IMR-90 (cell line): ENCODE results near the gene DUSP7. TPM values are rescaled to one million over a fixed set of nuclear protein-coding genes. Genes with fewer than 3 reads are reported as not detected.

Experiments used
- ATAC-seq: fragments of 200-7000 bp; cut with Tn5 transposase; 2 replicates; pipeline ENCODE4 v1.9.1; 2020; ENCODE audit warnings: low read depth, mild to moderate bottlenecking, moderate library complexity
- BruUV-seq: library from RNA; stranded (reverse); fragments of 400-500 nt; replicated peaks from 2 replicates; lab custom pipeline; 2021; lab: Mats Ljungman, UMichigan
- CTCF ChIA-PET: fragments of 300-600 bp; formaldehyde crosslinking; extraction: SDS; loops from one replicate; lab custom pipeline; 2021; ENCODE audit warnings: antibody characterized with exemption; lab: Yijun Ruan, JAX
- POLR2A ChIA-PET: fragments of 300-600 bp; sonication (Branson Sonifier 250); formaldehyde crosslinking; loops from one replicate; lab custom pipeline; 2022; ENCODE audit warnings: antibody characterized with exemption; ENCODE audit not compliant: unreplicated experiment; lab: Charles Lee
- DNase-seq: peaks from one replicate; pipeline ENCODE4 v3.0.0; 2013
- H2AFZ ChIP-seq: replicated peaks from 2 replicates; pipeline ENCODE3; 2013; ENCODE audit warnings: low read length, mild to moderate bottlenecking; ENCODE audit not compliant: poor library complexity
- H2AK5ac ChIP-seq: 2 replicates; pipeline ENCODE4 v1.6.1; 2013; ENCODE audit warnings: low read depth, low read length, inconsistent platforms
- H2AK9ac ChIP-seq: replicated peaks from 2 replicates; pipeline ENCODE3; 2013; ENCODE audit warnings: mild to moderate bottlenecking, low read depth, low read length, moderate library complexity; ENCODE audit not compliant: poor library complexity
- H2BK120ac ChIP-seq: 2 replicates; pipeline ENCODE4 v1.6.1; 2013; ENCODE audit warnings: low read depth, low read length, inconsistent platforms
- H2BK15ac ChIP-seq: 3 replicates; pipeline ENCODE4 v1.6.1; 2013; ENCODE audit warnings: low read depth, low read length, inconsistent platforms
- H2BK20ac ChIP-seq: 2 replicates; pipeline ENCODE4 v1.6.1; 2013; ENCODE audit warnings: low read depth, mild to moderate bottlenecking, inconsistent platforms, low read length, moderate library complexity
- H2BK5ac ChIP-seq: 2 replicates; pipeline ENCODE4 v1.6.1; 2013; ENCODE audit warnings: mild to moderate bottlenecking, low read depth, low read length, inconsistent platforms; ENCODE audit not compliant: poor library complexity, severe bottlenecking
- H3K14ac ChIP-seq: replicated peaks from 2 replicates; pipeline ENCODE4 v1.6.1; 2013; ENCODE audit warnings: low read depth, low read length, inconsistent platforms
- H3K18ac ChIP-seq: 2 replicates; pipeline ENCODE4 v1.6.1; 2013; ENCODE audit warnings: low read depth, low read length, control low read depth
- H3K23ac ChIP-seq: 2 replicates; pipeline ENCODE4 v1.6.1; 2013; ENCODE audit warnings: low read depth, low read length, inconsistent platforms
- H3K27ac ChIP-seq: 2 replicates; pipeline ENCODE4 v1.5.1; 2013; ENCODE audit warnings: mild to moderate bottlenecking, control low read depth, low read length; ENCODE audit not compliant: insufficient read depth
- H3K27me3 ChIP-seq: 2 replicates; pipeline ENCODE4 v1.6.1; 2013; ENCODE audit warnings: low read length; ENCODE audit not compliant: control insufficient read depth, insufficient read depth
- H3K36me3 ChIP-seq: 2 replicates; pipeline ENCODE4 v1.6.1; 2013; ENCODE audit warnings: low read length, mixed read lengths; ENCODE audit not compliant: control insufficient read depth, insufficient read depth
- H3K4ac ChIP-seq: 2 replicates; pipeline ENCODE4 v1.6.1; 2013; ENCODE audit warnings: low read depth, low read length, inconsistent platforms
- H3K4me1 ChIP-seq: 2 replicates; pipeline ENCODE4 v1.6.1; 2013; ENCODE audit warnings: low read length, mixed read lengths; ENCODE audit not compliant: control insufficient read depth, insufficient read depth
- H3K4me2 ChIP-seq: 2 replicates; pipeline ENCODE4 v1.6.1; 2013; ENCODE audit warnings: low read depth, mild to moderate bottlenecking, control low read depth, low read length, moderate library complexity
- H3K4me3 ChIP-seq: 2 replicates; pipeline ENCODE4 v1.5.1; 2013; ENCODE audit warnings: low read depth, mild to moderate bottlenecking, control low read depth, low read length, moderate library complexity; ENCODE audit not compliant: insufficient read depth
- H3K56ac ChIP-seq: 2 replicates; pipeline ENCODE4 v1.6.1; 2013; ENCODE audit warnings: low read length, inconsistent platforms; ENCODE audit not compliant: insufficient read depth; ENCODE audit errors: extremely low read depth
- H3K79me1 ChIP-seq, 2 experiments: 2 replicates each; pipeline ENCODE4 v1.6.1; 2013; ENCODE audit warnings: low read length in 2 of 2, inconsistent platforms in 1 of 2, low read depth in 1 of 2
- H3K9ac ChIP-seq: 2 replicates; pipeline ENCODE4 v1.6.1; 2013; ENCODE audit warnings: low read depth, low read length, control low read depth
- H3K9me1 ChIP-seq: 2 replicates; pipeline ENCODE4 v1.6.1; 2013; ENCODE audit warnings: low read length, inconsistent platforms; ENCODE audit not compliant: insufficient read depth
- H3K9me3 ChIP-seq: 2 replicates; pipeline ENCODE4 v1.6.1; 2013; ENCODE audit warnings: low read length; ENCODE audit not compliant: control insufficient read depth, insufficient read depth
- H4K20me1 ChIP-seq: 2 replicates; pipeline ENCODE4 v1.6.1; 2013; ENCODE audit warnings: low read length, inconsistent platforms; ENCODE audit not compliant: insufficient read depth
- H4K5ac ChIP-seq: 2 replicates; pipeline ENCODE4 v1.6.1; 2013; ENCODE audit warnings: mild to moderate bottlenecking, low read depth, low read length, control low read depth
- H4K8ac ChIP-seq, 2 experiments: 2 replicates each; pipeline ENCODE4 v1.6.1; 2013; ENCODE audit warnings: low read depth in 2 of 2, low read length in 2 of 2, control low read depth in 1 of 2, inconsistent platforms in 1 of 2
- H4K91ac ChIP-seq: 2 replicates; pipeline ENCODE4 v1.6.1; 2013; ENCODE audit warnings: low read depth, low read length, inconsistent platforms; ENCODE audit not compliant: insufficient read depth
- CHD1 ChIP-seq: IDR thresholded peaks from 2 replicates; pipeline ENCODE4 v1.6.1; 2012; ENCODE audit warnings: low read depth, low read length, improper control_type of control experiment
- WGBS, 2 experiments: methylation state at CpG; one replicate each; pipeline versions ENCODE4 v1.1.5 to v1.1.7; 2013; ENCODE audit warnings: missing lambda C conversion rate in 2 of 2; ENCODE audit not compliant: insufficient read length in 1 of 2; ENCODE audit errors: extremely low coverage in 2 of 2; 5-methylcytosine and 5-hydroxymethylcytosine counted together
- dilution Hi-C: fragments of 300-500 bp; cut with HindIII; formaldehyde crosslinking; loops from one replicate; pipeline ENCODE4 v1.14.3; 2018; ENCODE audit warnings: low sequenced_read_pairs; ENCODE audit not compliant: unreplicated experiment
- in situ Hi-C: fragments of 300-500 bp; cut with MboI; formaldehyde crosslinking; loops from 3 replicates; pipeline ENCODE4 v1.14.3; 2019; ENCODE audit warnings: low sequenced_read_pairs, inconsistent platforms, mixed read lengths
- intact Hi-C: fragments of 100-400 bp; cut with micrococcal nuclease; formaldehyde crosslinking; loops from 2 replicates; pipeline ENCODE4 v1.10.0; 2022
- polyA plus RNA-seq, 3 experiments: library from polyadenylated mRNA; depleted of rRNA; stranded (reverse); fragments of >200 nt; gene quantifications; 2 replicates each; pipeline ENCODE4 v1.2.3, GENCODE V29; 2012; ENCODE audit warnings: low replicate concordance in 1 of 3
- total RNA-seq: library from RNA; depleted of rRNA; stranded (reverse); fragments of >200 nt; gene quantifications from 2 replicates; pipeline ENCODE4 v1.2.3, GENCODE V29; 2012

Gene DUSP7
- total and polyA plus RNA-seq, 2 of the 4 experiments (the other 2 are of a cell fraction): 9.3 to 24.0 TPM

DNA sequence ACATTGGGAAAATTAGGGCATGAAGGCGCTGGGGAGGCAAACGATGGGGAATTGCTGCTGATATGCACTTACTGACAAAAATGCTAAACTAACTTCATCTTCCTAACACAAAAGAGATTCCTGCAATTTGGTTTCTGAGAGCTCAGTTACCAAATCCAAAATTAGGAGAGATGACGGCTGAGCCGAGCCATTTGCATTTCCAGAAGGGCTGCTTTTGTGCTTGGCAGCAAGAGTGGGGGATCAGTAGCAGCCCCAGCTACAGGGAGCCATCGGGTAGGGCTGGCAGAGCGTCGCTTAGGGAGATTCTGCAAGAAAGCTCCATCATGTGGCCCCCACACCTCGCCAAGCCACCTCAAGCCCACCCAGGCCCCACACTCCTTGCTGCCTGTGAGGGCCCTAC, 16.1 kb upstream of the DUSP7 start:
- TF ChIP-seq CHD1: no peak
- DNase-seq (no peak), ATAC-seq (no peak)
- Histone ChIP-seq H3K4me2 (no peak overlapping the region), H3K36me3 (peaks cover 4% of the 10 kb centered on the region; the same call in 1 of the 2 replicates), H3K79me1 (no peaks in the 10 kb centered on the region), H4K8ac (no peak overlapping the region), H3K27ac (no peak overlapping the region), H3K14ac (no peak overlapping the region), H4K5ac (no peak overlapping the region), H2BK5ac (no peak overlapping the region), H2BK120ac (no peak overlapping the region), H2AK9ac (no peak overlapping the region), H3K9me1 (peaks cover 3% of the 10 kb centered on the region; the same call in 1 of the 2 replicates), H3K18ac (no peak overlapping the region), H3K9me3 (no peaks in the 10 kb centered on the region), H3K4me3 (no peak overlapping the region), H2AK5ac (no peak overlapping the region), H3K4me1 (peaks cover 3% of the 10 kb centered on the region; the same call in 1 of the 2 replicates), H4K91ac (no peak overlapping the region), H3K9ac (no peak overlapping the region), H2AFZ (no peak overlapping the region), H3K56ac (no peak overlapping the region), H3K4ac (no peak overlapping the region), H2BK15ac (no peak overlapping the region), H2BK20ac (no peak overlapping the region), H3K27me3 (no peaks in the 10 kb centered on the region; the same call in 1 of the 2 replicates), H3K23ac (no peak overlapping the region), H4K20me1 (no peaks in the 10 kb centered on the region; the same call in 1 of the 2 replicates)
- no CpG with 5 or more reads among the region's 8 CpGs for WGBS, 2 experiments
- in situ Hi-C loops: no loop called here
- ChIA-PET POLR2A (no interaction called here), CTCF (no interaction called here)
- dilution Hi-C loops: no loop called here
- intact Hi-C loops: no loop called here
- BruUV-seq: no TSS peak
